Fibroblast of lung (primary cell): ENCODE results near the gene HIPK2.

Experiments used
- EZH2 ChIP-seq: IDR thresholded peaks from 2 replicates; pipeline ENCODE4 v1.5.1; 2012; ENCODE audit warnings: low read length, control low read depth, mild to moderate bottlenecking; ENCODE audit errors: missing control alignments
- TF ChIP-seq, protein P1 (sequence below), 2 donors: IDR thresholded peaks in 1 of 2; conservative IDR thresholded peaks in 1 of 2; 1 replicate in 1 of 2; 2 replicates in 1 of 2; pipeline ENCODE4 v1.5.1; 2011 to 2012; ENCODE audit warnings: low read length in 2 of 2, control low read depth in 1 of 2, inconsistent platforms in 1 of 2, low read depth in 1 of 2, mild to moderate bottlenecking in 1 of 2

DNA sequence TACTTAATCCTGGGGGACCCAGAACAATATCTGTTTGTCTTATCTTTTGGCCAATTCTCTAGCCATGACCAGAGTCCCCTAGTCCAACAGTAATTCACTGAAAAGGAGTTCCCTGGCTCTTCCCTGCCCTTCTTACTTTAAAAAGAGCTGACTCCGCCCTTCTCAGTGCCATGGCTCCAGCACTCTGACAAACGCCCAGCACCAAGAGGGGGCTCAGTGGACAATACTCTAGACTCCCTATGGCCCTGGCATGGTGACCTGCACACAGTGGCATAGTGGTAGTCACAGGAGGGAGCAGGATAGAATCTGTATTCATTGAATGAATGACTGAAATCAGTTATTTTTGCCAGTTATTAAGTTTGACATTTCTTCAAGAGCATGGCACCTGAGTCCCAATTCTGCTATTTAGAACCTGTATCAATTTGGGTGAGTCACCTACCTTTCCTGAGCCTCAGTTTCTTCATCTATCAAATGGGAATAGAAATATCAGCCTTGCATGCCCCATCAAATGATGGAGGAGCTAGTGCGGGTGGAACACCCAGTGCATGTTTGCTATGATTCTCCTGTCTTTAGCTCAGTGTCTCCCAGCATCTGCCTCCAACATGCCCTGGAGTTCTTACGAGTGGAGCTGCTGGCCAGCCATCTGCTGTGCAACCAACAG, 184.9 kb downstream of the HIPK2 start:
- TF ChIP-seq, protein P1, sequence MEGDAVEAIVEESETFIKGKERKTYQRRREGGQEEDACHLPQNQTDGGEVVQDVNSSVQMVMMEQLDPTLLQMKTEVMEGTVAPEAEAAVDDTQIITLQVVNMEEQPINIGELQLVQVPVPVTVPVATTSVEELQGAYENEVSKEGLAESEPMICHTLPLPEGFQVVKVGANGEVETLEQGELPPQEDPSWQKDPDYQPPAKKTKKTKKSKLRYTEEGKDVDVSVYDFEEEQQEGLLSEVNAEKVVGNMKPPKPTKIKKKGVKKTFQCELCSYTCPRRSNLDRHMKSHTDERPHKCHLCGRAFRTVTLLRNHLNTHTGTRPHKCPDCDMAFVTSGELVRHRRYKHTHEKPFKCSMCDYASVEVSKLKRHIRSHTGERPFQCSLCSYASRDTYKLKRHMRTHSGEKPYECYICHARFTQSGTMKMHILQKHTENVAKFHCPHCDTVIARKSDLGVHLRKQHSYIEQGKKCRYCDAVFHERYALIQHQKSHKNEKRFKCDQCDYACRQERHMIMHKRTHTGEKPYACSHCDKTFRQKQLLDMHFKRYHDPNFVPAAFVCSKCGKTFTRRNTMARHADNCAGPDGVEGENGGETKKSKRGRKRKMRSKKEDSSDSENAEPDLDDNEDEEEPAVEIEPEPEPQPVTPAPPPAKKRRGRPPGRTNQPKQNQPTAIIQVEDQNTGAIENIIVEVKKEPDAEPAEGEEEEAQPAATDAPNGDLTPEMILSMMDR (conservative IDR thresholded peaks at IDR 0.05 in 1 of 2, IDR thresholded peaks at IDR 0.05 in 1 of 2; ENCODE audit: low read depth in 1 of 2, low read length in 2 of 2), result no peak
- no peak for TF ChIP-seq EZH2
